ENCODE results near the gene FCHSD2. TPM values are rescaled to one million over a fixed set of nuclear protein-coding genes. Genes with fewer than 3 reads are reported as not detected.
"Not testable (repeated sequence)": the region's sequence is repeated elsewhere in the genome, so short reads cannot be mapped to it uniquely, and the experiment has no call there.

The FCHSD2 gene
- total RNA-seq, 1 donor from 2014 or later, result 10.0 TPM

DNA sequence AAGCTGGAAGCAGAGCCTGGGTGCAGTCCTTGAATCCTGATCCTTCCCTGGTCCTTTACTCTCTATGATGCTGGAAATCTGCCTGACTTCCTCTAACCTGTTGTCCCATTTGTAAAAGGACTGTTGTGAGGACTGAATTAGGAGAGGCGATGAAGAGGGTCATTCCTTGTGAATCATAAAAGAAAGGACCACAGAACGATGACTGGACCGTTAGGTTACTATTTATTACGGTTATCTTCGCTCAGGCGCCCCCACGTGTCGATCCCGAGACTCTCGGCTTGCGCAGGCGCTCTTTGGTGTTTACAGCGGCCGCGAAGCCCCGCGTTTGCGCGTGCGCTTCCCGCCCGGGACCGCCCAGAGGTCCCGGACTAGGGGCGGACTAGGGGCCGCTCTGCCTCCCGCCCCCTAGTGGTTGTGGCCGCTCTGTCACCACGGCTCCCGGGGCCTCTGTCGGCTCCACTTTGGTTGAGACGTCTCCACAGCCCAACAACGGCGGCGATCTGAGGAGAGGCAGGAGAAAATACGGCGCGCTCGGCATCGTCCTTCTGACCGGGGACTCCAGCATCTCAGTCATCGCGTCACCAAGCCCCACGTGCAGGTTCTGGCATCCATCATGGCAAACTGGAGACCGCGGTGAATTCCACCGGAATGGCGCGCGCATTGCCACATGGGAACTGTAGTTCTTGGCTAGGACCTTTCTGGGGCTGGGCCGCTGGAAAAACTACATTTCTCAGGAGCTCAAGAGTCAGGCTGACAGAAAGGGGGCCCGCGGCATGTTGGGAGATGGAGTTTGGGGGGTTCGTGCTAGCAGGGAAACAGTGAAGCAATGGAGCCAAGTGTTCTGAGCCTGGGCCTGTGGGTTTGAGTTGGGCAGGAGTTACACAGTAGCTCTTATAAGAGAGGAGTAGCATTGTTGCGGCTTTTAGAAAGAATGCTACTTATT, 348.4 kb downstream of the FCHSD2 start, which contains the start of gene STARD10:
TSS of gene STARD10 (minus strand) at position 623 of the 943 bp plus-strand sequence. CDS start 12,866 bp downstream, outside the sequence.
- H3K36me3 ChIP-seq (ENCODE audit: control insufficient read depth, insufficient read depth, low read length), result no peaks in the 10 kb centered on the region
- DNase-seq (ENCODE audit: low read depth) (peak; percentile 82), FAIRE-seq (no peak)
- peak; percentile 97 for TF ChIP-seq CTCF (IDR thresholded peaks at IDR 0.05; ENCODE audit: insufficient read depth, low read length, severe bottlenecking)
- H3K4me3 ChIP-seq (ENCODE audit: low read depth, low read length), result peak within 1 kb of the TSS; percentile 52
- no peaks in the 10 kb centered on the region for H3K27me3 ChIP-seq (ENCODE audit: control insufficient read depth, insufficient read depth, low read length)

DNA sequence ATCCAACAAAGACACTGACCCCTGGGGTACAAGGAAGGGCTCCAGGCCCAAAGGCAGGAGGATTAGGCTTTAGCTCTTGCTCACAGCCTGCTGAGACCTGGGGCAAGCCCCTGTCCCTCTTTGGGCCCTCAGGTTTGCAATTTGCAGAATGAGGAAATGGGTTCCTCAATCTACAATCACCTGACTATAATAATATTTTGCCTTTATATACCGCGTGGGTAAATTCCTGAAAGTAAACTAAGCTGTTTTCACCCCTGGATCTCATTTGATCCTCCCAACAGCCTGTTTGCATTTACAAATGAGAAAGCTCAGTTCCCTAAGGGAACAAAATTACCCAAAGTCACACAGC, 349.1 kb downstream of the FCHSD2 start:
- DNase-seq (ENCODE audit: low read depth) (no peak), FAIRE-seq (no peak)
- TF ChIP-seq CTCF (IDR thresholded peaks at IDR 0.05; ENCODE audit: insufficient read depth, low read length, severe bottlenecking), result no peak
- Histone ChIP-seq H3K36me3 (ENCODE audit: control insufficient read depth, insufficient read depth, low read length) (no peaks in the 10 kb centered on the region), H3K27me3 (ENCODE audit: control insufficient read depth, insufficient read depth, low read length) (no peaks in the 10 kb centered on the region), H3K4me3 (ENCODE audit: low read depth, low read length) (no peak overlapping the region)

- no peak for DNase-seq (ENCODE audit: low read depth)
- H3K4me3 ChIP-seq (ENCODE audit: low read depth, low read length), result no peak overlapping the region
- H3K36me3 ChIP-seq (ENCODE audit: control insufficient read depth, insufficient read depth, low read length), result no peaks in the 10 kb centered on the region
- no peak for TF ChIP-seq CTCF (IDR thresholded peaks at IDR 0.05; ENCODE audit: insufficient read depth, low read length, severe bottlenecking)
- no peaks in the 10 kb centered on the region for H3K27me3 ChIP-seq (ENCODE audit: control insufficient read depth, insufficient read depth, low read length)
- no peak for FAIRE-seq
These were observed 349.6 kb downstream of the FCHSD2 start for GRCh38 chr11:72792437-72793021.

GRCh38 chr11:72791228-72791627, 350.9 kb downstream of the FCHSD2 start:
- not testable (repeated sequence) for FAIRE-seq; H3K36me3 ChIP-seq (ENCODE audit: control insufficient read depth, insufficient read depth, low read length); H3K4me3 ChIP-seq (ENCODE audit: low read depth, low read length); H3K27me3 ChIP-seq (ENCODE audit: control insufficient read depth, insufficient read depth, low read length); DNase-seq (ENCODE audit: low read depth)

DNA sequence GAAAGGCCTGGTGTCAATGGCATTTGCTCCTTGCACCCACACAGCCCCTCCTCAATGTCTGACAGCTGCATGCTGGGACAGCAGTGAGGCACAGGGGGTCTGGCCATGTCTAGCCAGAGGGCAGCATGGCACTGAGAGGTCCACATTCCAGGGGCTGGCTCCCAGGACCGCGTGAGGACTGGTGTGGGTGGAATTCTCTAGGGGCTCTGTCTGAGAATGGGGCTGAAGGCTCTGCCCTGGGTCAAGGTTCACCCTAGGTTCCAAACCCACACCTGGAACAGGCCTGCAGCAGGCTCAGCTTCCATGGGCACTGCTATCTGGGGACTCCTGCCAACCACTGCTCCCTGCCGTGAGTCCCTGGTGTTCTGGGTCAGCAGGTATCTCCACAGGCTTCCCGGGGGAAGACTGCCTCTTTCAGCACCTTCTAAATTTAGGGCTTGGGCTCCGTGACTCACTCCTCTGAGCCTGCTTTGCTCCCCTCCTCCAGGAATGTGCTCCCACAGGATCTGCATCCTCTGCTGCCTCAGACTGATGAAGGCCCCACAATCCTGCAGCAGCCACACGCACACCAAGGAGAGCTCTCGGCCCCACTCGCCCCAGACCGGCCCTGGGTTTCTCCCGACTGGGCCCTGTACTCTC, 352.5 kb downstream of the FCHSD2 start:
- H3K36me3 ChIP-seq (ENCODE audit: control insufficient read depth, insufficient read depth, low read length), result no peaks in the 10 kb centered on the region
- no peak for TF ChIP-seq CTCF (IDR thresholded peaks at IDR 0.05; ENCODE audit: insufficient read depth, low read length, severe bottlenecking)
- H3K4me3 ChIP-seq (ENCODE audit: low read depth, low read length), result no peak overlapping the region
- H3K27me3 ChIP-seq (ENCODE audit: control insufficient read depth, insufficient read depth, low read length), result no peaks in the 10 kb centered on the region
- FAIRE-seq (no peak), DNase-seq (ENCODE audit: low read depth) (peak; percentile 77)

DNA sequence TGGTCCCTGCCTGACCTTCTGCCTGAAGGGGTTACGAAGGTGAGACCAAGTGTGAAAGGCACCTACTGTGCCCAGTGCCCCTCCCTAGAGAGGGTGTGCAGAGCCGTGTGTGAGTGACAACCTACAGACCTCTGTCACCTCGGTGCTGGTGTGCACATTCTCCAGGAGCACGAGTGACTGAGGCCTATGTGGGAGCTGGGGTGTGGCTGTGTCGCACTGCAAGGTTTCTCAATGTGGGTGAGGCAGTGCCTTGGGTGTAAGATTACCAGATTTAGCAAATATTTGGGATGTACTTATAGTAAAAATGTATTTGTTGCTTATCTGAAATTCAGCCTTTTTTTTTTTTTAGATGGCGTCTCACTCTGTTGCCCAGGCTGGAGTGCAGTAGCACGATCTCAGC, 353.9 kb downstream of the FCHSD2 start:
- Histone ChIP-seq H3K27me3 (ENCODE audit: control insufficient read depth, insufficient read depth, low read length) (no peaks in the 10 kb centered on the region), H3K36me3 (ENCODE audit: control insufficient read depth, insufficient read depth, low read length) (no peaks in the 10 kb centered on the region), H3K4me3 (ENCODE audit: low read depth, low read length) (no peak overlapping the region)
- no peak for TF ChIP-seq CTCF (IDR thresholded peaks at IDR 0.05; ENCODE audit: insufficient read depth, low read length, severe bottlenecking)
- DNase-seq (ENCODE audit: low read depth), result no peak
- FAIRE-seq, result no peak

Measured in bronchial epithelial cell (primary cell).